ENCODE results near the gene NUDT13.
"Not testable (repeated sequence)": the region's sequence is repeated elsewhere in the genome, so short reads cannot be mapped to it uniquely, and the experiment has no call there.

NUDT13 gene

DNA sequence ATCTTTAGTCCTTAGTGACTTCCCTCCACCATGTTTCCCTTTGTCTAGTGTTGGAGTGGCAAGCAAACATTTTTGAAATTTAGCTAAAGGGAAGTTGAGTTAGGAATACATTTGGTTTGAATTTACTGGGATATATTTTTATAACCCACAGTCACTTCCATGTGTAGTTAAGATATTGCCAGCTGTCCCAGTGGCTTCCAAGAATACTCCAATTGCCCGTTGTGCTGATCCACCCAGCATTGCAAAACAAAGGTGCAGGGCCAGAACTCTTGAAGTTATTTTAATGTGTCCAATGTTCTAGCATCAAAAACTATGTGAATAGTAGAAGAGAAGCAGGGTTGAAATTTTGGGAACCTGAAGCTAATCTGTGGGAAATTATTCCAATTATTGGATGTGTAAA, 11.1 kb upstream of the NUDT13 start:
- no peak for DNase-seq (ENCODE audit: low read depth in 4 of 4, low spot score in 1 of 4)

DNA sequence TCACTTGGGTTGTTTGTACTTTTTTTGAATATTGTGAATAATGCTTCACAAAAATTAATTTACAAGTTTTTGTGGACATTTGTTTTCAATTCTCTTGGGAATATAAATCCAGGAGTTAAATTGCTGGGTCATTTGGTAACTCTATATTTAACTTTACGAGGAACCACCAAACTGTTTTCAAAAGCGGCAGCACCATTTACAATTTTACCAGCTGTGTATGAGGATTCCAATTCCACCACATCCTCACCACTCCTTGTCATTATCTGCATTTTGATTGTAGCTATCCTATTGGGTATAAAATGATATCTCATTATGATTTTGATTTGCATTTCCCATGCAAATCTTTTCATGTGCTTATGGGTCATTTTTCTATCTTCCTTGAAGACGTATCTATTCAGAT, 4.0 kb upstream of the NUDT13 start:
- DNase-seq (ENCODE audit: low read depth in 4 of 4, low spot score in 1 of 4) = no peak

DNA sequence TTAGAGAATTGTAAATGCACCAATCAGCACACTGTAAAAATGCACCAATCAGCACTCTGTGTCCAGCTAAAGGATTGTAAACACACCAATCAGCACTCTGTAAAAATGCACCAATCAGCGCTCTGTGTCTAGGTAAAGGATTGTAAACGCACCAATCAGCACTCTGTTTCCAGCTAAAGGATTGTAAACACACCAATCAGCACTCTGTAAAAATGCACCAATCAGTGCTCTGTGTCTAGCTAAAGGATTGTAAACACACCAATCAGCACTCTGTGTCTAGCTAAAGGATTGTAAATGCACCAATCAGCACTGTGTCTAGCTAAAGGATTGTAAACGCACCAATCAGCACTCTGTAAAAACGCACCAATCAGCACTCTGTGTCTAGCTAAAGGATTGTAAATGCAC, 1.0 kb upstream of the NUDT13 start:
- not testable (repeated sequence) for DNase-seq (ENCODE audit: low read depth in 4 of 4, low spot score in 1 of 4)

DNA sequence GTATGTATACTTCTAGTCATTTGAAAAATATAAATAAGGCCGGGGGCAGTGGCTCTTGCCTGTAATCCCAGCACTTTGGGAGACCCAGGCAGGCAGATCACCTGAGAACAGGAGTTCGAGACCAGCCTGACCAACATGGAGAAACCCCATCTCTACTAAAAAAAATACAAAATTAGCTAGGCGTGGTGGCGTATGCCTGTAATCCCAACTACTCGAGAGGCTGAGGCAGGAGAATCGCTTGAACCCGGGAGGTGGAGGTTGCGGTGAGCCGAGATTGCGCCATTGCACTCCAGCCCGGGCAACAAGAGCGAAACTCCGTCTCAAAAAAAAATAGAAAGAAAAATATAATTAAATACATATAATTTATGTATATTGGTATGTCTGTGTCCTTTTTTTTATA, 1.8 kb downstream of the NUDT13 start:
- not testable (repeated sequence) for DNase-seq (ENCODE audit: low read depth in 4 of 4, low spot score in 1 of 4)

DNA sequence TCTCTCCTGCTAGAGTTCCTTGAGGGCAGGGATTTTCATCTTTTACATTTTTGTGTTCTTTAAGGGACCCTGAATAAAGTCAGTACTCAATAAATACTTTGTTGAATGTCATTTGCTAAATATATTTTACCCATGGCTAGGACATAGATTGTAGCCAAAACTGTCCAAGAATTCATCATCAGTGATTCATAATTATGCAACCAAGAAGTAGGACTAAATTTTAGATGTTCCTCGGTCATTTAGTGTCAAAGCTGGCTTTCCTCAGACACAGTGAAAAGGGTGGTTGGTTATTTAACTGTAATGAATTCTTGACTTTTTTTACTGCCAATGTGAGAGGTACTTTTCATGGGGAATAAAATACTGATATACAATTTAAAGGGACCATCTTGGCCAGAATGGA, 3.3 kb downstream of the NUDT13 start:
- no peak for DNase-seq (ENCODE audit: low read depth in 4 of 4, low spot score in 1 of 4)

DNA sequence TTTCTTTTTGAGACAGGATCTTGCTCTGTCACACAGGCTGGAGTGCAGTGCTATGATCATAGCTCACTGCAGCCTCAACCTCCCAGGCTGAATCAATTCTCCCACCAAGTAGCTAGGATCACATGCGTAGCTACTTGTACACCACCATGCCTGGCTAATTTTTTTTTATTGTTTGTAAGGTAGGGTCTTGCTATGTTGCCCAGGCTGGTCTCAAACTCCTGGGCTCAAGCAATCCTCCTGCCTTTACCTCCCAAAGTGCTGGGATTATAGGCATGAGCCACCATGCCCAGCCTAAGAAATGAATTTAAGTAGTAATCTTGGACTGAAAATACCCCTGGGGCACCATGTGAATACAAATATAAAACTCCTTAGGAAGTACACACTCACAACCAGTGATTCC, 5.8 kb downstream of the NUDT13 start:
- no peak for DNase-seq (ENCODE audit: low read depth in 4 of 4, low spot score in 1 of 4)

DNA sequence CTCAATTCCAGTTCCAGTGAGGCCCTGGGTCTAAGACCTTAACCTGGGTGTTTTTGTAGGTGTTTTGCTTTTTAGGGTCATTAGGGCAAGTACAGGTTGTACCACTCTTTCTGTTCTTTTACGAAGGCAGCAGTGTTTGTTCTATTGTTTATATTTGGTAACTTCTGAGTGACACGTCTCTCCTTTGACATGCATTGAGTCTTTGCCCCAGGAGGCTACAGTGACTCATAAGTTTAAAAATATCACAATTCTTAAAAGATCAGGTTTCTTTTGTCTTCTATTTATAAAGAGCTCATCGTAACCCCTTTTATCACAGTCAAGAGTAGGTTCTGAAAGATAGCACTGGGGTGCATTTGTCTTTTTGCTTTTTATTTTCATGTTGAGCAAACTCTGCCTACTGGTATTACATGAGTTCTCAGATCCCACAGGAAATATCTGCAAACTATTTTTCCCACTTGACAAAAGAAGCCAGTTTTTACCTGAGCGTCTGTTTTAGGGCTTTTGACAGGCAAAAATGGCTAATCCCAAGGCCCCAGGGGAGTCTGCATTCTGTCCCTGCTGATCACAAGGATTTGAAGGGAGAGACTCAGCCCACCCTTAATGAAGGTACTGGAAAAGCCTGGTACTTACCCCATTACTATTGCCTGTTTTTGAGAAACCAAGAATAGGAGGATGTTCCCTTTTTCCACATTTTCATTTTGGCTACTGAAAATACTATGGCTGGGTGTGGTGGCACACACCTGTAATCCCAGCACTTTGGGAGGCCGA, 7.9 kb downstream of the NUDT13 start:
- no peak for DNase-seq (ENCODE audit: low read depth in 4 of 4, low spot score in 1 of 4)

DNA sequence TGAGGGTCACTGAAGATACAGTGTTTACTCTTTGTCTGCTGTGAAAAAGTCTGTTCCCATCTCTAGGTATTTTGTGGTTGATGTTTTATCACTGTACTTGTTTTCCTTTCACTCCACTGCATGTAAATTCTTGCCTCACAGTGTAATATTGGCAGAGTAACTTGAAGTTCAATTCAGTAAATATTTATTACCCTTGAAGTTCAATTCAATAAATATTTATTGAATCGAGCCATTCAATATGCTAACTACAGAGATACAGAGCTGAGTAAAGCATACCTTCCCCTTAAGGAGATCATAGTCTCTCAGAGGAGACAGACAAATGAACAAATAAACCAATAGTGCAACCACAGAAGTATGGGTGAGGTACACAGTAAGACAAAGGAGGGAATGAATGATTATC, 9.2 kb downstream of the NUDT13 start:
- DNase-seq (ENCODE audit: low read depth in 4 of 4, low spot score in 1 of 4) = no peak

DNA sequence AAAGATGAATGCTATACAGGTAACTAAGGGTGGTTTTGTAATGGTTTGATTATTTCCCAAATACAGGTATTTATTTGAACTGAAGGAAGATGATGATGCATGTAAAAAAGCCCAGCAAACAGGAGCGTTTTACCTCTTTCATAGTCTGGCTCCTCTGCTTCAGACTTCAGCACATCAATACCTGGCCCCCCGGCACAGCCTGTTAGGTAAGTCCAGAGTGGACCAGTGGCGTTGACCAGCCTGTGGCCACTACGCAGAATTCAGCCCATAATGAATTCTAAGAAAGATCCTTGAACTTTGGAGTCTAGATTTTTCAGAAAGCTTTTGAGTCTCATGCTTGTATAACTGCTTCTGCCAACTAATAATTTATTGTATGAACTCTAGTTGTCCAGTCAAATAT, 9.7 kb downstream of the NUDT13 start:
- no peak for DNase-seq (ENCODE audit: low read depth in 4 of 4, low spot score in 1 of 4)

DNA sequence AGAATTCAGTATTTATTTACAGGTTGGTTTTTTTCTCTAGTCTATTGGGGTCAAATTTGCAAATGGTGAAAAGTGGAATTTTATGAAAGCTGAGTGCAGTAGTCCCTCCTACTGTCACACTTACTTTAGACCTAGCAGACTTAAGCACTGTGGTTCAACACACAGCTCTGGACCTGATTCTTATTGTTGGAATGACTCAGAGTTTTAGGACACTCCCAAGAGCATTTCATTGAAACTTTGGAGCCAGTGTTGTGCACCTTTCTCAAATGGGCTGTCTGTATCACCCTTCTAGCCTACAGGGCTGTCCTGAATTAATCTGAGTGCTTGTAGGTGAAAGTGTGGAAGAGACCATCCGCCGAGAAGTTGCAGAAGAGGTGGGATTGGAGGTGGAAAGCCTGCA, 16.1 kb downstream of the NUDT13 start:
- DNase-seq (ENCODE audit: low read depth in 4 of 4, low spot score in 1 of 4) = no peak

DNA sequence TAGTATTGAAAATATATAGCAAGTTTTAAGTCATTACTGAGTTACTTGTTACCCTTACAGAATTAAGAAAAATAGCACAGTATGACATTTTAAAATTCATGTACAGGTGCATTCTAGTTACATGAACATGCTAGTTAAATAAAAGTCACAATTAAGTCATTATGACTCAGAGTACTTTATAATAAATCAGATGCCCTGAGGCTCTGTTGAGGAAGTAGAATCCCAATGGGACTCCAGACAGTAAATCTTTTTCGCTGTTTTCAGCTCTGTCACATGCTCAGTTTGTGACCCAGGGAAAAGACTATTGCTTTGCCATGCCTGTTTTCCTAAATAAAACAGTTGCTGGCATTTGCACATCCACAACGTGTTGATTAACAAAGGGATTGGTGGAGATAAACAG, 21.0 kb downstream of the NUDT13 start:
- no peak for DNase-seq (ENCODE audit: low read depth in 4 of 4, low spot score in 1 of 4)

DNA sequence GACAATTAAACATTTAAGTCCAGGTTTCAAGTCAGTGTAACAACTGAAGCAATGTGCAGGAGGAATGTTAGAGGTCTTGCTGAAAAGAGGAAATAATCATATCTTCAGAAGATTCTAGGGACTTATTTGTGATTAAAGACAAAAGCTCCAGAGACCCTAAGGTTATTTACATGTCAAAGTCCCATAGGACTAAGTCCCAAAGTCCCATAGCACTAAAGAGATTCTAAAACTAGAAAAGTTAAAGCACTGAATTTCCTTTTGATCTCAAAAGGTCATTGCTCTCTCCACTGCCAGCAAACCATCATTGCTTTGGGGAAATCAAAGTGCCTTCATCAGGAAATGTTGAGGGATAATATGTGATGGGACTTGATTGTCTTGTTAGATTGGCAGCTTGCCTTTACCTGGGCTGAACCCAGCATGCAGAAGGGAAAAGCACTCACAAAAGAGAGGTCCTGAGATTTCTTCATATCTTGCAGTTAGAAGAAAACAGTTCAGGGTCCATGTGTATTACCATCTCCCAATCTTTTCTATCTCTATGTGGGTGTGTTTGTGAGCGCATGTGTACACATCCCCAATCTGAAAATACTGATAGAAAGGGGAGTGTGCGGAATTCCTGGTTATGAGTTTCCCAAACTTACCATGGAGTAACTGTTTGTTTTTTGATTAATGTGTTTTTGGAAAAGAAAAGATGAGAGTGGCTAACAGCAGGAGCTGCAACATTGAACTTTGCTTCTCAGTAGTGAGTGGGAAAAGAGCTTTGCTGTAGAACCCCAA, 21.8 kb downstream of the NUDT13 start:
- DNase-seq (ENCODE audit: low read depth in 4 of 4, low spot score in 1 of 4) = no peak

DNA sequence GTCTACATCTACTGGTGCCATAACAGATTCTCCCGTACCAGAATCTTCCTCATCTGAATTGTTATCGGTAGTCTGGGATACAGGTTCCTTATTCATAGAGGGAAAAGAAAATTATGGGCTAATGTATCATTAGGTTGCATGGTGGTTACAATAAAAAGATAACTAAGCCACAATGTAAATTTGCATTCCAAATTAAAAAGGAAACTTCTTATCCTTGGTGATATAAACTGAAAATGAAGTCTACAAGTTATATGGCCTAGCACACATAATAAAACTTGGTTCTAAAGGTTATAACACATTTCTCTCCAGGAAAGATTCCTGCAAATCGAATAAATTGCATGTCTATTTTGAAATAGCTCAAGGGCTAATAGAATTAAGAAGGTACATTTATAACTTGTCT, 24.5 kb downstream of the NUDT13 start:
- no peak for DNase-seq (ENCODE audit: low read depth in 4 of 4, low spot score in 1 of 4)

DNA sequence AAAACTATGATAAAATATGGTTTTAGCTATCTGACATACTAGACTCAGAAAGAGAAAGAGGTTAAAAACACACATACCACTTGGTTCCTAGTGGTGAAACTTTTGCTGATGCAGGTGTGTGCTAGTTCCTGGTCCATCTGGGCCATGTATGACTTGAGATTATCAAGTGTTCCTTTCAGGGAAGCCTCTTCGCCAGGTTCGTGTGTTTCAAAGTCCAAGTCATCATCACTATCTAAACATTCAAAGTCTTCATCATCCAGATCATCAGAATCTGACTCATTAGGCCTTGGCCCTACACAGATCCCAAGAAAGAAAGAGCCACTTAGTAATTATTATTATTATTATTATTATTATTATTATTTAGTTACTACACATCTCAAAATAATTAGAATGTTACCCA, 26.4 kb downstream of the NUDT13 start:
- no peak for DNase-seq (ENCODE audit: low read depth in 4 of 4, low spot score in 1 of 4)

DNA sequence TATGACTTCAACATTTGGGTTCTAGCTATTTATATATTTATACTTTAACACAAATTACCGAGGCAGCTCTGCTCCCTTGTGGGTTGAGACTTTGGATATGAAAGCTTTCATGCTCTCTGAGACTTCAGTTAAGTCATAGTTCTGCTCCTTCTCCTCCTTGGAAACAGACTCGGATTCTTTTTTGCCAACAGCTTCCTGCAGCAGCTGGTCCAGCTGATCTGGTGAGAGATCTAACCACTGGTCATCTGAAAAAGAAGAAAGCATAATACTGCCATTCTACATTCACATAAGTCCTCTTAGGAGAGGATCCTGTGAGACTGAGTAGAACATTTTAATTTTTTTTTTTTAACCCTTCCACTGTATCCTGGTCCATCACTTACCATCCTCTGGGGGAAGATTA, 29.0 kb downstream of the NUDT13 start:
- no peak for DNase-seq (ENCODE audit: low read depth in 4 of 4, low spot score in 1 of 4)

DNA sequence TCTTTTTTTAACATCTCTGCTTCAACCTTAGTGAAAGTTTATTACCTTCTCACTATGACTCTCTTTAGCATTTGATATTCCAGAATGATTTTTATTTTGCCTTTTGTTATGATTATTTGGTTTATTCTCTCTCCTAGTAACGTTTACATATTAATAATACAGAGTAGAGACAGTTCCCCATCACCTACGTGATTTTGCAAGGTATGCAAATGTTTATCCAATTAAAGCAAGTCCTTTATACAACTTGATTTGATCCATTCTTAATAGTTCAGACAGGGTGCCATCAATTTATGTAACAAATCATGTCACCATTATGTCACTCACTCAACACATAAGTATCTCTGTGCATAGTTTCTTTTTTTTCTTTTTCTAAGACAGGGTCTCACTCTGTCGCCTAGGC, 31.3 kb downstream of the NUDT13 start:
- no peak for DNase-seq (ENCODE audit: low read depth in 4 of 4, low spot score in 1 of 4)

DNA sequence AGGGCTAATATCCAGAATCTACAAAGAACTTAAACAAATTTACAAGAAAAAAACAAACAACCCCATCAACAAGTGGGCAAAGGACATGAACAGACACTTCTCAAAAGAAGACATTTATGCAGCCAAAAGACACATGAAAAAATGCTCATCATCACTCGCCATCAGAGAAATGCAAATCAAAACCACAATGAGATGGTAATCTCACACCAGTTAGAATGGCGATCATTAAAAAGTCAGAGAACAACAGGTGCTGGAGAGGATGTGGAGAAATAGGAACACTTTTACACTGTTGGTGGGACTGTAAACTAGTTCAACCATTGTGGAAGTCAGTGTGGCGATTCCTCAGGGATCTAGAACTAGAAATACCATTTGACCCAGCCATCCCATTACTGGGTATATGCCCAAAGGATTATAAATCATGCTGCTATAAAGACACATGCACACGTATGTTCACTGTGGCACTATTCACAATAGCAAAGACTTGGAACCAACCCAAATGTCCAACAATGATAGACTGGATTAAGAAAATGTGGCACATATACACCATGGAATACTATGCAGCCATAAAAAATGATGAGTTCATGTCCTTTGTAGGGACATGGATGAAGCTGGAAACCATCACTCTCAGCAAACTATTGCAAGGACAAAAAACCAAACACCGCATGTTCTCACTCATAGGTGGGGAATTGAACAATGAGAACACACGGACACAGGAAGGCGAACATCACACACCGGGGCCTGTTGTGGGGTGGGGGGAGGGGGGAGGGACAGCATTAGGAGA, 40.6 kb downstream of the NUDT13 start:
- DNase-seq (ENCODE audit: low read depth in 4 of 4, low spot score in 1 of 4) = not testable (repeated sequence)

DNA sequence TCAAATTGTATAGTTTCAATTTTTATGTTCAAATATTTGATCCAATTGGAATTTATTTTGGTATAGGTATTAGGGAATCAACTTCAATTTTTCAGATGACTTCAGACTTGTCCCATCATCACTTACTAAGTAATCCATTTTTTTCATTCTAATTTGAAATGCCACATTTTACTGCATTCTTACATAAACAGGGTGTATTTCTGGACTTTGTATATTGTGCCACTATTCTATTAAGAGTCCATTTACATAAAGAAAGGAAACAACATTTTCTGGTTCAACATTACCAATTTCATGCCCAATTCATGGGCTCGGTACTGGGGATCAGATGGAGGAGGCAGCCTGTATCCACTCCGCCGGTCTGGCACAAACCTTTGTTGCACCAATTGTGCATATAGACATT, 41.8 kb downstream of the NUDT13 start:
- DNase-seq (ENCODE audit: low read depth in 4 of 4, low spot score in 1 of 4) = no peak

DNA sequence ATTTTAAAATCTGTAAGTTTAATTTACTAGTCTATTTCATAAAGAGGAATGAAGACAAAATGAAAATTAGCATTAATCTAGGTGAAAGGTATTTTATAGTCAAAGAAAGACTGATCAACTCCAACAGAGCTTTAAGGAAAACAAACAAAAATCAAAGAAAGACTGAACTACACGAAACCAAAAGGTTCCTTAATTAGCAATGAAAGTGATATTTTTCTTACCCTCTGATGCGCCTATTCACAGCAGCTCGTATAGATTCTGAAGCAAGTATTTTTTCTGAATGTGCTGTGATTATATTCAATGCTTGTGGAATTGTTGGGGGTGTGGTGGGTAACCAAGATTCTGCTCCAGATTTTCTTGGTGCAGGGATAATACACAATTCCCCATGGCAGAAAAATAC, 45.8 kb downstream of the NUDT13 start:
- DNase-seq (ENCODE audit: low read depth in 4 of 4, low spot score in 1 of 4) = no peak

DNA sequence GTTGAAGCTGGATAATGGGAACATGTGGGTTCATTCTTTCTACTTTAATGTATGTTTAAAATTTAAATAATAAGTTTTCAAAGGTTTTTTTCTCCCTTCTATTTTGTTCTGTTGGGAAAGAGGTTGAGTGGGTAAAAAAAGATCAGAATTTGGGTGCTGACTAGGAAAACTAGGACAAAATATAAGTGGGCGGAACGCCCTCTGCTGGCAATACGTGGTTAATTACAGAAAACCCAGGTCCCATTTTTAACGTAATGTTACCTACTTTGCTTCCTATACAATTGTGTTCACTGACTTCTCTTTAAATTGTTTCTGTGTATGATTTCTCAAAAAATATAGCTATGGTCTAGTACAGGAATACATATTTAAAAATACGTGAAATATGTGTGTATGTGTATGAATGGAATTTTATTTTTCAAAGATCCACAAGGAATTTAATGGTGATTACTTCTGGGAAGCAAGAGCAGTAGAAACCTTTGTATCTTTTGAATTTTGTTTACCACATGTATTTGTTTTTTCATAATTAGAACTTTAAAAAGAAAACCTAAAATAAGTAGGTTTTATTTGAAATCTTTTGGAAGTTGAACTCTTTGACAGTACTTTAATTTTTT, 48.9 kb downstream of the NUDT13 start:
- peak in 3 of 4 experiments; percentile 12 to 23 (median 13) for DNase-seq (ENCODE audit: low read depth in 4 of 4, low spot score in 1 of 4)

DNA sequence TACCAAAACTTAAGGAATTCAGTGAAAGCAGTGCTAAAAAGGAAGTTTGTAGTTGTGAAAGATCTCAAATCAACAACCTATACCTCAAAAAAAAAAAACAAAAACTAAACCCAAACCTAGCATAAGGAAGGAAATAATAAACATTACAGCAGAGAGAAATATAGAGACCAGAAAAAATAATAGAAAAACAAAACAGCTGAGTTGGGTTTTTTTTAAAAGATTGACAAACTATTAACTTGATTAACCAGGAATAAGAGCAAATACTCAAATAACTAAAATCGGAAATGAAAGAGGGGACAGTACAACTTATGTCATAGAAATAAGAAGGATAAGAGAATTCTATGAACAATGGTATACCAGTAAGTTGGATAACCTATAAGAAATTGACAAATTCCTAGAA, 50.8 kb downstream of the NUDT13 start:
- no peak for DNase-seq (ENCODE audit: low read depth in 4 of 4, low spot score in 1 of 4)

DNA sequence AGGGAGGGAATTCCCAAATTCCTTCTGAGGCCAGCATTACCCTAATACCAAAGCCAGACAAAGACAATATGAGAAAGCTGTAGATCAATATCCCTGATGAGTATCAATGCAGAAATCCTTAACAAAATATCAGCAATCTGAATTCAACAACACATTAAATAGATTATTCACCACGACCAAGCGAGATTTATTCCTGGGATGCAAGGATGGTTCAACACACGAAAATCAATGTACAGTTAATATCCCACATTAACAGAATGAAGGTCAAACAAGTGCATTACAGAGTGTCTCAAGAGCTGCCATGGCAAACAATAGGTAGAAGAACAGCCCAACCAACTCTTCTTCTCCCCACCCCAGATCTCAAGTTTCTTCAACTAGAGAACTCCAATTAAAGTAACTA, 51.4 kb downstream of the NUDT13 start:
- DNase-seq (ENCODE audit: low read depth in 4 of 4, low spot score in 1 of 4) = no peak
